Cardiac septum (tissue), 1 donor: ENCODE results near the gene CEP19. TPM values are rescaled to one million over a fixed set of nuclear protein-coding genes. Genes with fewer than 3 reads are reported as not detected.

Experiments used
- DNase-seq: peaks from one replicate; pipeline ENCODE4 v3.0.0-alpha.2; 2020; ENCODE audit warnings: low spot score
- intact Hi-C: fragments of 100-400 bp; cut with DNase I; formaldehyde crosslinking; loops from one replicate; pipeline ENCODE4 v1.14.0; 2022
- total RNA-seq: library from RNA; stranded (reverse); fragmentation: NEBNext Ultra II Directional; extraction: Animal tissue kit (Norgen Biotek cat#: 25700); gene quantifications from one replicate; pipeline ENCODE4 v1.2.1, GENCODE V29; 2021
- donor health status: DM: no; HTN: no; CAD: no.

Gene CEP19
- total RNA-seq, 1 donor from 2014 or later, result 1.2 TPM

DNA sequence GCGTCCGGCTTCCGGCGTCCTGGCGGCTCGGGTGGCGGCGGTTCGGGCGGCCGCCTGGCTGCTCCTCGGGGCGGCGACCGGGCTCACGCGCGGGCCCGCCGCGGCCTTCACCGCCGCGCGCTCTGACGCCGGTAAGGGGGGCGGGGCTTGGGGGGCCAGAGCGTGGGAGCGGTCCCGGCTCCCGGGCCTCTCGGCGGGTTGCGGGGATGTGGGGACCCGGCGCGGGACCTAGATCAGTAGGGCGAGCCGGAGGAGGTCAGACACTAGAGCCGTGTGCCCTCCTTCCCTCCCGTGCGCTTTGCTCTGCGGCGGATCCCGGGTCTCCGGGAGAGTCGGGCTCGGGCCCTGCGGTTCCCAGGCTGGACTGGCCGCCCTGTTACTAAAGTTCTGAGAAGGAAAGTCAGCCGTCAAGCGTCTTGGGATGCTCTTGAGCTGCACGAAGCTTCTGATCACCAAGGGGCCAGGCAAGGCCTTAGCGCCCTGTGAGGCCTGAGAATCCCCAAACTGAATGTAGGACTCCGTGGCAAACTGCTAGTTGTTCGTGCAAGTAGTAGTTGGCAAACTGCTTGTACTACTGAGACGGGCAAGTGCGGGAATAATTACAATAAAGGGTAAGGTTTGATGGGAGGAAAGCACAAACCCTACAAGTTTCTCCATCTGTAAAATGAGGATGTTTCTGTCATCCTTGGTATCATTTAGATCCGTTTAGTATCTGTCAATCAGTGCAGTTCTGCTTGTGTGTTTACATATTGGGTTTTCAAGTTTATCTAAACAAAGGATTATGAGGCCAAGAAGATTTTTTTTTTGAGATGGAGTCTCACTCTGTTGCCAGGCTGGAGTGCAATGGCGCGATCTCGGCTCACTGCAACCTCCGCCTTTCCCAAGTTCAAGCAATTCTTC lies 714 bp upstream of the CEP19 start:
- DNase-seq, result peak; percentile 89

DNA sequence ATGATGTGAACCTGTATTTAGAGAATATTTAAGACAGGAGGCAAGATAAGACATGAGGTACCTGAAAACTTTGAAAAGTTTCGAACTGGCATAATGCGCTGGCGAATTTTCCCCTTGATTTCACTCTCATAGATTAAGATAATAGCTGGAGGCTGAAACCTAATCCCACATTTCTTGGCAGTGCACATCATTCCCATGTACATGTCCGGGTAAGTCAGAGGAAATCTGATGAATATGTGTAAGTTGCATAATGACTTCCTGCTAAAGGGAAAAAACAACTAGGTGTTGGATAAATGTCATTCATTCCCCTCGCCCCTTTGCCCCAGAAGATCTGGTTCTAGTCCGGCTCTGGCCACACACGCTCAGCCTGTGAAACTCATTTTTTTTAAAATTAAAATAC lies 3.6 kb downstream of the CEP19 start:
- no peak for DNase-seq
- intact Hi-C loops, result no loop called here

More for the DNA sequence above, 714 bp upstream of the CEP19 start:
- intact Hi-C loops, result loop anchor here (1.0 to 10.0 kb wide), 2 partner anchors 27 to 152 kb away; partner anchors contain the start of genes PAK2 and SENP5

DNA sequence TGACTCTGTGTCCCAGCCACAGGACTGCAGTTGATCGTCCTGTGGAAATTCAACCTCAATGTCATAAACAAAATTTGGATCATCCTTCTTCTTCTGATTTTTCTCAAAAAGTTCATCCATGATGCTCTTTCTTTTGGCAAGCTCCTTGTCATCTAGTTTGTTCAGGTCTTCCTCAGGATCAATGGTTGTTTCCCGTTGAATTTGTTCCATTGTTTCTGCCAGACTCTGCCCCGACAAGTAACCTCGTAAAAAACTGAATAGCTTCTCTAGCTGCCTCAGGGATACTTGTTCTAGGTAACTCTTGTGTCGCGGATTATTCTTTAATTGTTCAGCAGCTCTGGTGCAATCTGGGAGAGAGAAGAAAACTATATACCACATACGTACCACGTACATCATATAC lies 4.5 kb downstream of the CEP19 start:
- no peak for DNase-seq
- intact Hi-C loops, result no loop called here

GRCh38 chr3:196706731-196707130 lies 5.3 kb downstream of the CEP19 start:
- DNase-seq, result no peak
- intact Hi-C loops, result no loop called here

GRCh38 chr3:196706327-196706726 lies 5.7 kb downstream of the CEP19 start:
- DNase-seq, result no peak
- intact Hi-C loops, result no loop called here

GRCh38 chr3:196700801-196701200 lies 11.2 kb downstream of the CEP19 start:
- intact Hi-C loops, result no loop called here
- no peak for DNase-seq

GRCh38 chr3:196699749-196700148 lies 12.3 kb downstream of the CEP19 start:
- intact Hi-C loops, result no loop called here
- no peak for DNase-seq

- no peak for DNase-seq
- intact Hi-C loops, result no loop called here
Observed at GRCh38 chr3:196697270-196697669, 14.8 kb downstream of the CEP19 start.

DNA sequence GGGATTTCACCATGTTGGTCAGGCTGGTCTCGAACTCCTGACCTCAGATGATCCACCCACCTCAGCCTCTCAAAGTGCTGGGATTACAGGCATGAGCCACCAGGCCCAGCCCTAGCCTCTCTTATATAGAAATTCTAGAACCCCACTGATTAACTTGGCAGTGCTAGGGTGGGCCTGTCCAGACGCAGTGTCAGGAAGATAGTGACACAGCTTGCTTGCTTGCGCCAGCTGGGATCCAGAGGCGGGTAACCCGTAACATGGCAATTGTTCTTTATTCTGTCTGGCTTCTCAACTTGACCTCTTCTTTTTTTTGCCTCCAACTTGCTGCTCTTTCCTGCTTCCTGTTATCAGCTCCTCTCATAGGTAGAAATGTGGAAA lies 16.2 kb downstream of the CEP19 start:
- intact Hi-C loops, result no loop called here
- DNase-seq, result no peak

GRCh38 chr3:196694941-196695848 lies 16.9 kb downstream of the CEP19 start:
- intact Hi-C loops, result no loop called here
- no peak for DNase-seq

GRCh38 chr3:196694202-196694638 lies 17.8 kb downstream of the CEP19 start:
- intact Hi-C loops, result no loop called here
- no peak for DNase-seq

DNA sequence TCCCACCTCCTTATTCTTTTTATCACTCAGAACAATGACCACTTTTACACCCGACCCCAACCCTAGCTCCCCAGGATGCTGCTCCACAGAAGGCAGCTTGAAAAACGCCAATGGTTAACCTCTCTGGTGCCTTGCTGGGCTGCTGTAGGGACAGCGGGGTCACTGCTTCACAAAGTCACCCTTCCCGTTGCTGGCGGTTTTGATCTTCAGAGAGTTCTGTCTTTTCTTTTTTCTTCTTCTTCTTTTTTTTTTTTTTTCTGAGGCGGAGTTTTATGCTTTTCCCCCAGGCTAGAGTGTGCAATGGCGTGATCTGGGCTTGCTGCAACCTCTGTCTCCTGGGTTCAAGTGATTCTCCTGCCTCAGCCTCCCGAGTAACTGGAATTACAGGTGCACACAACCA lies 20.7 kb downstream of the CEP19 start:
- intact Hi-C loops, result no loop called here
- no peak for DNase-seq

GRCh38 chr3:196689941-196690660 lies 21.9 kb downstream of the CEP19 start:
- intact Hi-C loops, result loop anchor here (5.0 to 10.0 kb wide), 2 partner anchors 153 to 435 kb away; no protein-coding TSS in a partner anchor
- DNase-seq, result no peak

DNA sequence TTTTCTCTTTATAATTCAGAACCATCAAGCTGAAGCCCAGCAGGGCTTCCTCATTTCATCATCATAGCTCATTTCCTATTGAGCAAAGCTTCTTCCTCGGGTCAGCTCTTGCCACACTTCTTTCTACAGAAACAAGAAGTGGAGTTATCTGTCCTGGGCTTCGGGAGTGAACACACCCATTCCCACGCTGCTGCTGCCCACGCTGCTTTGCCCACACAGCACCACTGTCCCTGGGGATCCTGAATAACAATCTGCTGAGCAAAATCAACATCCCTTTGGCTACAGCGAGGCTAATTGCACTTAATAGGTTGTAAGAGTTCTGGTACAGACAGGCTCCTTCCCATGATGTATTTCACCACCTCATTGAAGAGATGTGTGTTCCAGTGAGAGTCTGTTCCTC lies 23.7 kb downstream of the CEP19 start:
- intact Hi-C loops, result loop anchor here (5.0 to 10.0 kb wide), 2 partner anchors 151 to 434 kb away; no protein-coding TSS in a partner anchor
- DNase-seq, result peak; percentile 85

DNA sequence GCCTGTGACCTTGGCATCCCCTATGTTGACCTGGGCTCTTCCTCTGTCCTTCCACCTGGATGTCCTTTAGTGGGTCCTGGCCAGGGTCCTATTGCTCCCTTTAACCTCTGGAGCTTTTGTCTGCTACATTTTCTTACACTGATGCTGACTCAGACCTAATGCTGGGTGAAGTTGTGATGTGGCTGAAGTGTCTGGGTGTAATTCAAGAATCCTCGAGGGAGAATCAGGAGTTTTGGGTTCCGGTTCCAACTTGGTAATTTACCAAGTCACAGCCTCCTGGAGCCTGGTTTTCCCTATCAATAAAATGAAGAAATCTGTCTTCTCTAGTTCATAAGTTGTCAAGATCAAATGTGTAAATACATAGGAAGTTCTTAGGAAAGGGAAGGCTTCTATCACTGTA lies 25.6 kb downstream of the CEP19 start:
- intact Hi-C loops, result loop anchor here (5.0 to 10.0 kb wide), 2 partner anchors 149 to 432 kb away; no protein-coding TSS in a partner anchor
- DNase-seq, result no peak

GRCh38 chr3:196684548-196685407 lies 27.3 kb downstream of the CEP19 start:
- DNase-seq, result no peak
- intact Hi-C loops, result loop anchor here (1.0 to 10.0 kb wide), 3 partner anchors 75 to 430 kb away; no protein-coding TSS in a partner anchor

DNA sequence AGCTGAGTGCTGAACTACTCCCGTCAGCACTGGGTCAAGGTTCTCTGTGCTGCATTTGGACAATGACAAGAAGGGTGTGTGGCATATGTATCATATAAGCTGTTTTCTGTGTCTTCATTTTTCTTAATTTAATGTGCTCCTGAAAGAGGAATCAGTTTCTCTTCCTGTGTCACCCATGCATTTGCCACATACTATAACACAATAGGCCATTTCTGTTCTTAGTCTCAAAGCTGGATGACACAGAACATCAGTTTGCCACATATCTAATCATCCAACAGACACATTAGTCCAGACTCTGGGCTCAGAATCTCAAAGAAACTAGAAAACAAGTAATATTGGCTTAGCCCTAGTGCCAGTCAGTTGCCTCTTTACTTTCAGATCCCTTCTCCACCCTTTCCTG lies 34.1 kb downstream of the CEP19 start:
- no peak for DNase-seq
- intact Hi-C loops, result no loop called here

DNA sequence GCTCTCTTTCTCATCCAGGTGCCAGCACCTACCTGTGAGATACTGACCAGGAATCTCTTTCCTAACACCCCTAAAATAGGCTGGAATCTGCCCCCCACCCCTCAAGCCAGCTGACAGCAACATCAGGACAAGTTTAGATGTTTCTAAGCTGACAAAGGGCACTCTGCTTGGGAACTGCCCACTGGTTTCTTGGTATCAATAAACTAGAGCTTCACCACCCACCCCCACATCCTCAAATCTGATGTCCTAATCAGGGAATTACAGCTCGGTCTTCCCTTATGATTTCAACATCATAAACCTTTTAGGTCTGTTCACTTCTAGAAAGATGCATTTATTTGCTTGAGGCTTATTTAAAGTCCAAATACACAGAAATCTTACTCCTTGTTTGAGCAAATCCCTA lies 34.7 kb downstream of the CEP19 start:
- intact Hi-C loops, result no loop called here
- DNase-seq, result no peak

GRCh38 chr3:196673632-196674031 lies 38.4 kb downstream of the CEP19 start:
- intact Hi-C loops, result no loop called here
- no peak for DNase-seq
